A673 (cell line): Measurements from ENCODE around the gene ST6GALNAC3.

Source experiments
- EZH2 ChIP-seq: fragments of 200-600 bp; sonication (generic); IDR thresholded peaks from 2 replicates; pipeline ENCODE4 v1.6.1; 2017; ENCODE audit warnings: borderline replicate concordance, low read depth, mild to moderate bottlenecking, mixed read lengths, antibody characterized with exemption, low read length; ENCODE audit not compliant: poor library complexity, severe bottlenecking
- TF ChIP-seq, protein P1 (sequence below): fragments of 300-800, 200-600 bp; sonication (generic); conservative IDR thresholded peaks from 2 replicates; pipeline ENCODE4 v1.5.1; 2017; ENCODE audit warnings: low read depth, mild to moderate bottlenecking, antibody characterized with exemption, low read length, moderate library complexity, mixed read lengths

DNA sequence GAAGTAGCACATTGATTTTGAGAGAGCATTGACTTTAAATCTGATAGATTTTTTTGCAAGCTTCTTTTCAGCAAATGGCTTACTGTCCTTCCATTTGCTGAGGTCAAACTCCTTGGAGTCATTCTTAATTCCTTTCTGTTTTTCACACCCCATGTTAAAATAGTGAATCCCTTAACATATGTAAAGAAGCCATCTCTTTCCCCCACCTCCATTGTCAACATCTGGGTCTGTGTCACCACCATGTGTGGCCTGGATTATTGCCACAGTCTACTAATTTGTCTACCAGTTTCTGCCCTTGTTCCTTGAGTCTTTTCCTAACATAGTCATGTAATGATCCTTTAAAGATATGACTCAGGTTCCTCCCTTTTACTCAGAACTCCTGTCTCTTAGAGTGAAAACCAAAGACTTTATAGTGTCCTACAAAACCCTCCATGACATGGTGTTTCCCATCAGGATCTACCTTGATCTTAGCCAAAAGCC, 104.7 kb downstream of the ST6GALNAC3 start:
- TF ChIP-seq, protein P1, sequence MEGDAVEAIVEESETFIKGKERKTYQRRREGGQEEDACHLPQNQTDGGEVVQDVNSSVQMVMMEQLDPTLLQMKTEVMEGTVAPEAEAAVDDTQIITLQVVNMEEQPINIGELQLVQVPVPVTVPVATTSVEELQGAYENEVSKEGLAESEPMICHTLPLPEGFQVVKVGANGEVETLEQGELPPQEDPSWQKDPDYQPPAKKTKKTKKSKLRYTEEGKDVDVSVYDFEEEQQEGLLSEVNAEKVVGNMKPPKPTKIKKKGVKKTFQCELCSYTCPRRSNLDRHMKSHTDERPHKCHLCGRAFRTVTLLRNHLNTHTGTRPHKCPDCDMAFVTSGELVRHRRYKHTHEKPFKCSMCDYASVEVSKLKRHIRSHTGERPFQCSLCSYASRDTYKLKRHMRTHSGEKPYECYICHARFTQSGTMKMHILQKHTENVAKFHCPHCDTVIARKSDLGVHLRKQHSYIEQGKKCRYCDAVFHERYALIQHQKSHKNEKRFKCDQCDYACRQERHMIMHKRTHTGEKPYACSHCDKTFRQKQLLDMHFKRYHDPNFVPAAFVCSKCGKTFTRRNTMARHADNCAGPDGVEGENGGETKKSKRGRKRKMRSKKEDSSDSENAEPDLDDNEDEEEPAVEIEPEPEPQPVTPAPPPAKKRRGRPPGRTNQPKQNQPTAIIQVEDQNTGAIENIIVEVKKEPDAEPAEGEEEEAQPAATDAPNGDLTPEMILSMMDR, result no peak
- no peak for TF ChIP-seq EZH2
